Ovary (tissue), 3 donors: ENCODE data around the gene PRMT2.

Experiments used
- CTCF ChIP-seq, 3 donors: fragments of 450-650 bp in 2 of 3; fragments of 200-600 bp in 1 of 3; IDR thresholded peaks; one replicate each; pipeline versions ENCODE4 v1.5.1 to v1.8.0; 2016 to 2022; ENCODE audit warnings: antibody characterized with exemption in 3 of 3, mild to moderate bottlenecking in 1 of 3
- POLR2A ChIP-seq: fragments of 450-650 bp; IDR thresholded peaks from one replicate; pipeline ENCODE4 v1.6.1; 2017; ENCODE audit warnings: antibody characterized with exemption, mild to moderate bottlenecking, moderate library complexity
- donor health status: DM: no; HTN: no; CAD: no.

GRCh38 chr21:46594276-46594675, 41.2 kb upstream of the PRMT2 start:
- TF ChIP-seq POLR2A: no peak
- TF ChIP-seq CTCF (IDR thresholded peaks at IDR 0.05): no peak
